Esophagus muscularis mucosa (tissue), 4 donors: Measurements from ENCODE around the gene TRAPPC3L.

ENCODE experiments used
- EP300 ChIP-seq: sonication (generic); formaldehyde crosslinking; IDR thresholded peaks from one replicate; pipeline ENCODE4 v1.6.1; 2017; ENCODE audit warnings: antibody characterized with exemption
- POLR2A ChIP-seq: fragments of 450-650 bp; IDR thresholded peaks from one replicate; pipeline ENCODE4 v1.6.1; 2017; ENCODE audit warnings: antibody characterized with exemption, moderate library complexity, mild to moderate bottlenecking, low read depth
- POLR2AphosphoS5 ChIP-seq, 2 donors: sonication (generic); formaldehyde crosslinking; IDR thresholded peaks; one replicate each; pipeline ENCODE4 v1.6.1; 2017; ENCODE audit warnings: antibody characterized with exemption in 2 of 2
- TF ChIP-seq, protein P1 (sequence below), 3 experiments: fragments of 200-600 bp in 2 of 3; fragments of 450-650 bp in 1 of 3; sonication (generic) in 2 of 3; IDR thresholded peaks; one replicate each; pipeline ENCODE4 v1.5.1; 2017 to 2019; ENCODE audit warnings: antibody characterized with exemption in 3 of 3, mild to moderate bottlenecking in 2 of 3, moderate library complexity in 1 of 3

DNA sequence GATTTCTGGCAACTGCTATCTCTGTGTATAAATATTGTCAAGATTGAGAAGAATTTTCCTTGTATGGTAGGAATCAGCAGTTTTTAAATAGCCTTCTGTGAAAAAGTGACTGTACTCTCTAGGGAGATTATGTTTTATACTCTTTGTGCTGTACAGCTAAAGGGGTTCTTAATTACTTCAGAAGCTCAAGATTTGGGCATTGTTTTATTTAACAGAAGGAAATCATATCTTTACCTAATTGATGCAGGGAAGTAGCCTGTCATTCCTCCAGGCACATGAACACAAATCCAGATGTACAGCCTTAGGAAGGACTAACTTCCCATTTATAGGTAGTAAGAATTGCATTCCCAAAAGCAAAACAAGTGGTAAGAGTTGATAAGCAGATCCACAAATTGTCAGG lies 32.8 kb downstream of the TRAPPC3L start:
- TF ChIP-seq, protein P1, sequence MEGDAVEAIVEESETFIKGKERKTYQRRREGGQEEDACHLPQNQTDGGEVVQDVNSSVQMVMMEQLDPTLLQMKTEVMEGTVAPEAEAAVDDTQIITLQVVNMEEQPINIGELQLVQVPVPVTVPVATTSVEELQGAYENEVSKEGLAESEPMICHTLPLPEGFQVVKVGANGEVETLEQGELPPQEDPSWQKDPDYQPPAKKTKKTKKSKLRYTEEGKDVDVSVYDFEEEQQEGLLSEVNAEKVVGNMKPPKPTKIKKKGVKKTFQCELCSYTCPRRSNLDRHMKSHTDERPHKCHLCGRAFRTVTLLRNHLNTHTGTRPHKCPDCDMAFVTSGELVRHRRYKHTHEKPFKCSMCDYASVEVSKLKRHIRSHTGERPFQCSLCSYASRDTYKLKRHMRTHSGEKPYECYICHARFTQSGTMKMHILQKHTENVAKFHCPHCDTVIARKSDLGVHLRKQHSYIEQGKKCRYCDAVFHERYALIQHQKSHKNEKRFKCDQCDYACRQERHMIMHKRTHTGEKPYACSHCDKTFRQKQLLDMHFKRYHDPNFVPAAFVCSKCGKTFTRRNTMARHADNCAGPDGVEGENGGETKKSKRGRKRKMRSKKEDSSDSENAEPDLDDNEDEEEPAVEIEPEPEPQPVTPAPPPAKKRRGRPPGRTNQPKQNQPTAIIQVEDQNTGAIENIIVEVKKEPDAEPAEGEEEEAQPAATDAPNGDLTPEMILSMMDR (IDR thresholded peaks at IDR 0.05): no peak
- TF ChIP-seq POLR2AphosphoS5 (IDR thresholded peaks at IDR 0.05): no peak
- TF ChIP-seq POLR2A: no peak
- TF ChIP-seq EP300: no peak
